GM21825 (cell line): ENCODE measurements around the gene SLC45A2.

Source experiments
- ATAC-seq: cut with Tn5 transposase; IDR thresholded peaks from one replicate; pipeline ENCODE4 v1.9.1; 2021; ENCODE audit warnings: mild to moderate bottlenecking, moderate library complexity; ENCODE audit not compliant: unreplicated experiment

Gene SLC45A2

DNA sequence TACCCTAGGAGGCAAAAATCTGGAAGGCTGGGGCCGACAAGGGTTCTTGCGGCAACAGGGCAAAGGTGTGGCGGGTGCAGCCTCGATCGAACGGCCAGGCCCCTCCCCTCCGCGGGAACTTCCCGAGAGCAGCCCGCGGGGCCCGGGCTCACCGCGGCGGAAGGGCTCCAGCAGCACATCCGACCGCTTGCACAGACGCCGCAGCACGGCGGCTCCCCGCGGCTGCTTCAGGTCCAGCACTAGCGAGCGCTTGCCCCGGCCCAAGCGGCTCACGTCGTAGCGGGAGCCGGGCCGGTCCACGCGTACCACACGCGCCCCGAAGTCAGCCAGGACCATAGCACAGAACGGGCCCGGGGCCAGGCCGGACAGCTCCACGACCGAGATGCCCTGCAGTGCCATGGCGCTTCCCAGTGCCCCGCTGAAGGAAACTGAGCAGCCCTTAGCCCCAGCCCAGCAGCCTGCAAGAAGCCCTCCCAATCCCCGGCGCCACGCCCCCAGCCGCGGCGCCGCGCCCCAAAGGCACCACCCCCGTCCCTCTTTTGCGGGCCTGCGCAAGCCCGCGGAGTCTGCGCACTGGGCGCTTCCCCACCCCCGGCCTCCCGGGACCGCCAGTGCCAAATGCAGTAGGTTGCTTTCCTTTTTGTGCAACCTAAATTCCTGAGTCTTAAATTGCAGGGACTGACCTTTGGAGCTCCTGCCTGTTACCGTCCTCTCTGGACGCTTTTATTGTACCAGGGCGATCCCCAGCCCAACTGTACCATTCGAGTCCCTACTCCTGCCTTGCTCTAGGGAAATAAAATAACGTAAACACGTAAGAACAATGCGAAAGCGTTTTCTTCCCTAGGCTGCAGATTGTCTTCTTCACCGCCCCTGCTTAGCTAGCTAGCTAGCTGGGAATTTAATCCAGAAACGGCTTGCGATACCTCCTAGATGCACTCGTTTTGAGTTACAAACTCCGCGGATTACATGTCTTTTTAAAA lies 23.4 kb upstream of the SLC45A2 start, which contains the start of gene AMACR:
TSS of gene AMACR (minus strand) at position 430 of the 980 bp plus-strand sequence. CDS start at position 399, 31 bp downstream.
- peak; percentile 93 for ATAC-seq

DNA sequence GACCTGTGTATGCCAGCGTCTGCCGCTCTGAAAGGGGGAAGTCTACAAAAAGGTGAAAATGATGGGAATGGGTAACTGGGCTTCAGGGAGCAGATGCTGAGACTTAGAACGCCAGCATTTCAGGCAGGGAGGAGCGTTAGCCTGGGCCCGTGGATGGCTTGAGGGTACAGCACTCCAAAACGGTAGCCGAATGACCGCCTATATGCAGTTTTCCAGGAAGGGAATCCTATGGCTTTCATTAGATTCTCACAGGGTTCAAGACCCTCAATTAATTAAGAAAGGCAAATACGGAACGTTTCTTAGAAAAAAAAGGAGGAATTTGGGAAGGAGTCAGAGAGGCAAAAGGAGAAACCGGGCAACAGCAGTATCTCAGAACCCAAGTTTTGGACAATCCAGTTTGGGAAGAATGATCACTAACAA lies 22.7 kb upstream of the SLC45A2 start:
- no peak for ATAC-seq

- ATAC-seq, result no peak
Measured at GRCh38 chr5:34005681-34006080, 21.2 kb upstream of the SLC45A2 start.

- ATAC-seq, result no peak
Measured at GRCh38 chr5:34005211-34005610, 20.7 kb upstream of the SLC45A2 start.

- ATAC-seq, result no peak
Measured at GRCh38 chr5:34003941-34004340, 19.4 kb upstream of the SLC45A2 start.

DNA sequence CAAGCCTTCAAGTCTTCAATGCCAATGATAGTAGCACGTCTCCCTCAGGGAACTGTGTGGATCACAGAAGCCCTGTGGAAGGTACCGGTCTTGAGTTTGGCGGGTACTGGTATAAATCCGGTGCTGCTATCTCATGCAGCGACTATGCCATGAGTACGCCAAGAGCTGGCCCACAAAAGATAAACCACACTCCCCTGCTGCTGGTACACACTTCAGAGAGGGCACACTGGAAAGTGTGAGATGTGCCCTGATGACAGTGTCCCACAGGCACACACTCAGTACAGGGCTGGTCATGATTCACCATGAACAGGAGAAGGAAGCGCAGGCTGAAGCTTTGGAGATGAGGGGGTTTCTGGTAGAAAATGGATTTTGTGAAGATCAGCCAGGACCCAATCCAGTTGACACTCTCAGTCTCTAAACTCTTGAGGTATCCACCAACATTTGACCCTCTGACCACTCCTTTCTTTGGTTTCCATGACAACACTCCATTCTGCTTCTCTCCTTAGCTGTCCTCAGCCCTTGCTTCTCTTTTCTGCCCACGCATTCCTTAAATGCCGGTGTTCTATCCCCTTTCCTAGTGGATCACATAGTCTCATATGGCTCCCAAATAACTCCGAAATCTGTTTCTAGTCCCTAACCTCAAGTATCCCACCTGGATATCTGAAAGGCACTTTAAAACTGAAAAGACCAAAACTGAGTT lies 18.3 kb upstream of the SLC45A2 start:
- no peak for ATAC-seq

DNA sequence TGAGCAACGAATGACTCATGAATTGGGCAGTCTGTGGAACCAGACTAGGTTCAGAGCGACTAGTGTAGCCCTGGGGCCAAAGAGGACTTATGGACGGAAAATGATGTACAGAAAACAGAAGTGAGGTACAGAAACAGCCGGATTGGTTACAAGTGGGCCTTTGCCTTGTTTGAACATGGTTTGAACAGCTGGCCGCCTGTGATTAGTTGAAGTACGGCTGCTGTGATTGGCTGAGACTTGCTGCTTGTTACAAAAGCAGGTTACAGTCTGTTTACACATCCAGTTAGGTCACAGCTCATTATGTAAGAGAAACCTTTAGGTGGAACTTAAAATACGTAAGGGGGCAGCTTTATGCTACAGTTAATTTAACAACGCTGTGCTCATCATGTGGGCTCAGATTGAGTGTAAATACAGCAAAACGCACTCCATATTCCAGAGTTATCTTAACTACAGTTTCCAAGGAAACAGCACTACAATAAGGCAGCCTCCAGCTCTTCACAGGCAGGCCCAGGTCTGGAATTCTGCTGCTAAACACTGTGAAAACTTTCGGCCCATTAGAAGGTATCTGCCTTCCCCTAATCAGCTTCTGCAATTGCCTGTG lies 16.8 kb upstream of the SLC45A2 start:
- ATAC-seq, result no peak

- no peak for ATAC-seq
Measured at GRCh38 chr5:33999978-34000377, 15.5 kb upstream of the SLC45A2 start.

DNA sequence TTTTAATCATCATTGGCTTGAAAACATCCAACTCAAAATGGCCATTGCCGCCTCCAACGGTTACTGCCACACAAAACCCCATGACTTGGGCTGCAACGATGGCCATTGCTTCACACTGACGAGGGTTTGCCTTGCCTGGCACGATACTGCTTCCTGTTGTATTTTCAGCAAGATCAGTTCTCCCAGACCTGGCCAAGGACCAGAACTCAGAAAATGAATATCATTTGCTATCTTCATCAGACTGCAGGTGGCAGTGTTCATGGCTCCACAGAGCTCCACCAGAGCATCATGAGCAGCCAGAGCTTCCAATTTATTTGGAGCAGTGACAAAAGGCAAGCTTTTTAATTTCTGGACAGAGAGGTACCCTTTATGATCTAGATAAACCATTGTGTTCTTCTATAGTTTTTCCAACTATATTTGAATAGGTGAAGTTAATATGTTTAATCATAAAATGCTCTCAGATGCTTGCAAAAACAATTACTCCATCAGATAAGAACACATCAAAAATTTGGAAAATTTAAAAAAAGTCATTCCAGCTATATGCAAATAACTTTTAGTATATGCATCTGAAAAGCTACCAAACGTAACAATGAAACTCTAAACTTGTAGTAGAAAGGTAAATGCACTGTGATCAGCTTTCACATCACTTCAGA lies 13.0 kb upstream of the SLC45A2 start:
- peak; percentile 80 for ATAC-seq

DNA sequence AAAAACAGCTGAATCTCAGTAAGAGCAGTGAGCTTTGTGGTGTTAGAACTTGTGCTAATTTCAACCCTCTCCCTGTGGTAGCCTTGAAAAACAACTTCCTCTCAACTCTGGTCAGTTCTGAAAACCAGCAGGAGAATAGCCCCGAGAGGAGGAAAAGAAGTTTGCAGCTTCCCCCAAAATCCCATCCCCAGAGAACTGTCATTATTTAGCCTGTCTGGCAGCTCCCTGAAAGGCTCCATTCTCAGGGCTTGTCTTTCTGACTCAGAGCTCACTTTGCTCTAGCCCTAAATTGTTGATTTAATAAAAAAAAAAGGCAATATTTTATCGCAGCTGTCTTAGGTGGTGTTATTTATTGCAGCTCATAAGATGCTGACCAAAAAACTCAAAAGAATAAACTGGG lies 11.4 kb upstream of the SLC45A2 start:
- ATAC-seq, result no peak

GRCh38 chr5:33994845-33995244 lies 10.4 kb upstream of the SLC45A2 start:
- no peak for ATAC-seq

DNA sequence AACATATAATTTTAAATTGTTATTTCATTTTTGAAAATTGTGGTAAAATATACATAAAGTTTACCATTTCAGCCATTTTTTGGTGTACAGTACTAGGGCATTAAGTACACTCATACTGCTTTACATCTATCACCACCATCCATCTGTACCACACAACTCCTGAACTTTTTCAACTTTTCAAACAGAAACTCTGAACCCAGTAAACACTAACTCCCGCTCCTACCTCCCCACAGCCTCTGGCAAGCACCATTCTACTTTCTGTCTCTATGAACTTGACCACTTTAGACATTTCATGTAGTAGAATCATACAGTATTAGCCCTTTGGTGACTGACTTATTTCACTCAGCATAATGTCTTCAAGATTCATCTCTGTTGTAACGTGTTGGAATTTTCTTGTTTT lies 8.4 kb upstream of the SLC45A2 start:
- ATAC-seq, result no peak

DNA sequence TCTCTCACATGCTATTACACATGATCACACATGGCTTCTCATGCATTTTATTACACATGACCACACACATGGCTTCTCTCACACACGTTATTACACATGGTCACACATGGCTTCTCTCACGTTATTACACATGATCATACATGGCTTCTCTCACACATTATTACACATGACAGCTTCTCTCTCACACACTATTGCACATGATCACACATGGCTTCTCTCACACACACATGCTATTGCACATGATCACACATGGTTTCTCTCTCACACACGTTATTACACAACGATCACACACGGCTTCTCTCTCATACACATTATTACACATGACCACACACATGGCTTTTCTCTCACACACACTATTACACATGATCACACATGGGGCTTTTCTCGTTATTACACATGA lies 954 bp upstream of the SLC45A2 start:
- ATAC-seq, result no peak

- ATAC-seq, result no peak
Measured at GRCh38 chr5:33984178-33984577, 315 bp downstream of the SLC45A2 start.

DNA sequence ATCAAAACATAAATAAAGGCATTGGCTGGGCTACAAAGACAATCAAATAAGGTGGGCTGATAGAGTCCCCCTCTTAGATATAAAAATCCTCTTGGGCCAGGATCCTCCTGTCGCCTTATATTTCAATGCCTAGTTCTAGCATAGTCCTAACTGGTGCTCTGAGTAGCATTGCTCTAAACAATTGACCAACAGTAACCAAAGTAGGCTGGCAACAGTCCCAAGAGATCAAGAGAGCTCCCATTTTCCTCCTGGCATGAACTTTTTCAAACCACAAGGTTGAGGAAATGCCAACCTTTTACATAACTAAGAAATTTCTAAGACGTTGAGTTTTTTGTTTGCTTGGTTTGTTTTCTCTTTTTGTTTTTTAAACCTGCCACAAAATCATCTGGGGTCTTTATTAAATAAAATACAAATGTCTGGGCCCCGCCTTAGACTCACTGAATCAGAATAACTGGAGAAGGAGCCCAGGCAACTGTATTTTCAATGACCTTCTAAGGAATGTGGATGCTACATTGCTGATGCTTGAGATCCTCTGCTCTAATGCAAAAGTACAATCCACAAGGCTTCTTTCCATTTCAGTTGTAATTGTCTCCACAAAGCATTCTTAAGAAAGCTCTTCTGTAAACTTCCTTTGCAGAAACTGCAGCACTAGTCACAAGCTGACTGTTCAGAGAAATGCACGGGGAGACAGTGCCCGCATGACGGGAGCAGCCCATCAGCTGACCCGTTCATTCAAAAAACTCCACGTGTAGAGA lies 2.9 kb downstream of the SLC45A2 start:
- ATAC-seq, result no peak

DNA sequence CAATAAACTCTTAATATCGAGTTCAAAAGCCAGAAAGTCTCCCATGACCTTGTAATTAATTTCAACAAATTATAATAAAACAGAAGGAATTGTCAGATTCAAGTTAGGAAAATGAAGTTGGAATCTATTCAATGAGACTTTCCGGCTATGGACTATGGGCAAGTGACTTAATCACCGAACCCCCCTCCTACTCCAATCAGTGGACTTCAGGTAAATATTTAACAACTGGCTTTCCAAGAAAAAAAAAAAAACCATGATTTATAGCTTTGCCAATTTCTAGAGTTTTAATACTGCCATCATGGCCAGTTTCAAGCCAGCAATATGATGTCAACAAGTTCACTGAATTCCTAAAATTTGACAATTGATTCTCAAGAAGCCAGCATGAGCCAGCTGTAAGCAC lies 4.5 kb downstream of the SLC45A2 start:
- no peak for ATAC-seq

- no peak for ATAC-seq
Measured at GRCh38 chr5:33978306-33978705, 6.2 kb downstream of the SLC45A2 start.

GRCh38 chr5:33976307-33976706 lies 8.2 kb downstream of the SLC45A2 start:
- ATAC-seq, result no peak

- no peak for ATAC-seq
Measured at GRCh38 chr5:33975852-33976251, 8.6 kb downstream of the SLC45A2 start.

GRCh38 chr5:33973271-33973670 lies 11.2 kb downstream of the SLC45A2 start:
- ATAC-seq, result no peak
